Measurements from ENCODE around the gene BLMH. TPM values are rescaled to one million over a fixed set of nuclear protein-coding genes. Genes with fewer than 3 reads are reported as not detected.
"Not testable (repeated sequence)": the region's sequence is repeated elsewhere in the genome, so short reads cannot be mapped to it uniquely, and the experiment has no call there.

Gene BLMH
- polyA plus RNA-seq, 4 donors: 79.8 to 90.9 (median 82.7) TPM

- no peak for DNase-seq (ENCODE audit: low read depth in 4 of 4, low spot score in 3 of 4)
Measured at GRCh38 chr17:30210366-30210765, 81.4 kb downstream of the BLMH start.

DNA sequence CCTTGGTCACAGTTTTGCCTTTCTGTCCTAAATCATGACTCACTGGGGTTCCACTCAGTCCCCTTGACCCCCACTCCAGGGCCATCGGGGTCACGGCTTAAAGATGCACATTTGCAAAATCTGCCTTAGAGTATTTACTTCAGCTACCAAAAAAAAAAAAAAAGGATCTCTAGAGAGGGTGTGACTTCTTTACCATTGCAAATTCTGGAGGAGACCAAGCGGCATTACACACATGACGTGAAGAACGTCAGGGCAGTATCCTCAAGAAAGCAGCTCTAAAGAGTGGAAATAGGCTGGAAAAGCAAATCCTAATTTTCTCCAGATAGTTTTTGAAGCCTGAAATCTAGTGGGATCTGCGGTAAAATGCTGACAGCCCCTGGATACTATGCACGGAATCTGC is 81.8 kb downstream of the BLMH start:
- DNase-seq (ENCODE audit: low read depth in 4 of 4, low spot score in 3 of 4): no peak

DNA sequence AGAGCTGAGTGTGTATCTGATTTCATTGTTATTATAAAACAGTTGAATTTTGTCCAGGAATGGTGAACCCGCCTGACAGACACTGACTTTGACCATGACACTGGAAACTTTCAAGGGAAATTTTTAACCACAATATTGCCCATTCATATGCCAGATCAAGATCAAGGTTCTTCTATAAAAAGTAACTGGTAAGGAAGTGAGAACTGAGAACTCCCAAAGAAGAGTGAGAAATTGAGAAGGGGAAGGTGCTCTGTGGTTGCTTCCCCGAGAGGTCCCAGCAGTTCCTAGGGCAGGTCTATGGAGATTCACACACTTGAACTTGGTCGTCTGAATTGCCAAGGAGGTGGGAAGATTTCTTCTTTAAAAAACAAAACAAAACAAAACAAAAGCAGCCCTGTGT is 83.5 kb downstream of the BLMH start:
- DNase-seq (ENCODE audit: low read depth in 4 of 4, low spot score in 3 of 4): no peak

- no peak for DNase-seq (ENCODE audit: low read depth in 4 of 4, low spot score in 3 of 4)
Measured at GRCh38 chr17:30207655-30208054, 84.1 kb downstream of the BLMH start.

GRCh38 chr17:30203471-30203981 is 88.2 kb downstream of the BLMH start:
- DNase-seq (ENCODE audit: low read depth in 4 of 4, low spot score in 3 of 4): no peak

GRCh38 chr17:30200656-30201055 is 91.1 kb downstream of the BLMH start:
- not testable (repeated sequence) for DNase-seq (ENCODE audit: low read depth in 4 of 4, low spot score in 3 of 4)

DNA sequence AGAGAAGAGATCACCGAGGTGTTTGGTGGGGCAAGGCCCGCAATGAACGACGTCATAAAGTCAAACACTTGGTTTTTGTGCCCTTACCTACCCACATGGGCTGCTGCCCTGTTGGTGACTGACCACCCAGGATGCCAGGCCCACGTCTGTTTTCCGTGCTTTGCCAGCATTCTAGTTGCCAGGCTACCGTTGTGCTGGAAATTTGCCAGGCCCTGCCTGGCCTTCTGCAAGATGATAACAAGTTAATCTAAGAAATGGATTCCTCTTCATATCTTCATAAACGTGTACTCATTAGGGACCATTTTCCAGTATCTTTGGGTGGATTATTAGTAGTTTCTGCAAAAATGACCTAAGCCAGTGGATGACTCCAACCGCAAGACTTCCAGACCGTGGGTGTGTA is 91.6 kb downstream of the BLMH start:
- no peak for DNase-seq (ENCODE audit: low read depth in 4 of 4, low spot score in 3 of 4)

- DNase-seq (ENCODE audit: low read depth in 4 of 4, low spot score in 3 of 4): no peak
Measured at GRCh38 chr17:30199600-30199999, 92.1 kb downstream of the BLMH start.

Other genes with a start within 250 kb of the BLMH start
- gene NSRP1, start 175.1 kb downstream of the BLMH start, polyA plus RNA-seq (ENCODE audit: insufficient read length in 4 of 4): 10 to 100 TPM; 34.3 to 41.8 (median 41.0) TPM
- 1 to 10 TPM in 1 of 4 donors, under 1 TPM in 3; 0.61 to 1.1 (median 0.80) TPM for gene SLC6A4, start 56.2 kb downstream of the BLMH start, polyA plus RNA-seq (ENCODE audit: insufficient read length in 4 of 4)
- 1 to 10 TPM in 1 of 4 donors, under 1 TPM in 3; 0.63 to 1.3 (median 0.79) TPM for gene TMIGD1, start 42.1 kb upstream of the BLMH start, polyA plus RNA-seq (ENCODE audit: insufficient read length in 4 of 4)
- gene CPD, start 87.0 kb upstream of the BLMH start, polyA plus RNA-seq (ENCODE audit: insufficient read length in 4 of 4): 10 to 100 TPM; 84.3 to 98.8 (median 90.1) TPM
- gene GOSR1, start 185.5 kb upstream of the BLMH start, polyA plus RNA-seq (ENCODE audit: insufficient read length in 4 of 4): 10 to 100 TPM; 48.0 to 56.0 (median 54.2) TPM